H1 (cell line): ENCODE results near the gene PDK3.

Source experiments
- BRCA1 ChIP-seq: IDR thresholded peaks from 2 replicates; pipeline ENCODE4 v1.6.1; 2012; ENCODE audit warnings: low read depth, low read length, improper control_type of control experiment
- CREB1 ChIP-seq: IDR thresholded peaks from 2 replicates; pipeline ENCODE4 v1.6.1; 2012; ENCODE audit warnings: inconsistent platforms
- EGR1 ChIP-seq: IDR thresholded peaks from 2 replicates; pipeline ENCODE4 v1.6.1; 2011; ENCODE audit warnings: low read depth, low read length, borderline replicate concordance
- EZH2 ChIP-seq: fragments of 200-600 bp; sonication (generic); IDR thresholded peaks from 2 replicates; pipeline ENCODE4 v1.7.1; 2012; ENCODE audit warnings: low read depth, mild to moderate bottlenecking, moderate library complexity, low read length, inconsistent platforms; ENCODE audit not compliant: severe bottlenecking
- JUND ChIP-seq: IDR thresholded peaks from 2 replicates; pipeline ENCODE4 v1.6.1; 2011; ENCODE audit warnings: mild to moderate bottlenecking, improper control_type of control experiment, low read length
- POLR2AphosphoS5 ChIP-seq: IDR thresholded peaks from 2 replicates; pipeline ENCODE4 v1.6.1; 2011; ENCODE audit warnings: low read depth, low read length
- SIN3A ChIP-seq, 2 experiments: IDR thresholded peaks in 1 of 2; conservative IDR thresholded peaks in 1 of 2; 2 replicates each; pipeline ENCODE4 v1.6.1; 2011 to 2012; ENCODE audit warnings: low read length in 2 of 2, improper control_type of control experiment in 1 of 2, low read depth in 1 of 2, mild to moderate bottlenecking in 1 of 2
- TF ChIP-seq, protein P1 (sequence below), 3 experiments: IDR thresholded peaks; 1 replicate in 2 of 3; 2 replicates in 1 of 3; pipeline versions ENCODE4 v1.5.1 to v1.6.1; 2011; ENCODE audit warnings: low read length in 3 of 3, mild to moderate bottlenecking in 3 of 3, inconsistent platforms in 2 of 3, low read depth in 1 of 3, moderate library complexity in 1 of 3; ENCODE audit not compliant: insufficient read depth in 1 of 3; ENCODE audit errors: control extremely low read depth in 1 of 3
- TF ChIP-seq, protein P2 (sequence below): IDR thresholded peaks from 2 replicates; pipeline ENCODE4 v1.6.1; 2011; ENCODE audit warnings: low read length, improper control_type of control experiment

GRCh38 chrX:24566240-24566639 lies 101.2 kb downstream of the PDK3 start:
- TF ChIP-seq, protein P1, sequence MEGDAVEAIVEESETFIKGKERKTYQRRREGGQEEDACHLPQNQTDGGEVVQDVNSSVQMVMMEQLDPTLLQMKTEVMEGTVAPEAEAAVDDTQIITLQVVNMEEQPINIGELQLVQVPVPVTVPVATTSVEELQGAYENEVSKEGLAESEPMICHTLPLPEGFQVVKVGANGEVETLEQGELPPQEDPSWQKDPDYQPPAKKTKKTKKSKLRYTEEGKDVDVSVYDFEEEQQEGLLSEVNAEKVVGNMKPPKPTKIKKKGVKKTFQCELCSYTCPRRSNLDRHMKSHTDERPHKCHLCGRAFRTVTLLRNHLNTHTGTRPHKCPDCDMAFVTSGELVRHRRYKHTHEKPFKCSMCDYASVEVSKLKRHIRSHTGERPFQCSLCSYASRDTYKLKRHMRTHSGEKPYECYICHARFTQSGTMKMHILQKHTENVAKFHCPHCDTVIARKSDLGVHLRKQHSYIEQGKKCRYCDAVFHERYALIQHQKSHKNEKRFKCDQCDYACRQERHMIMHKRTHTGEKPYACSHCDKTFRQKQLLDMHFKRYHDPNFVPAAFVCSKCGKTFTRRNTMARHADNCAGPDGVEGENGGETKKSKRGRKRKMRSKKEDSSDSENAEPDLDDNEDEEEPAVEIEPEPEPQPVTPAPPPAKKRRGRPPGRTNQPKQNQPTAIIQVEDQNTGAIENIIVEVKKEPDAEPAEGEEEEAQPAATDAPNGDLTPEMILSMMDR (IDR thresholded peaks at IDR 0.05; ENCODE audit: control extremely low read depth in 1 of 3, insufficient read depth in 1 of 3, low read depth in 1 of 3, low read length in 3 of 3), result no peak
- TF ChIP-seq EGR1 (no peak), JUND (no peak), CREB1 (no peak), EZH2 (no peak), BRCA1 (no peak), POLR2AphosphoS5 (no peak), SIN3A (conservative IDR thresholded peaks at IDR 0.05 in 1 of 2, IDR thresholded peaks at IDR 0.05 in 1 of 2; ENCODE audit: low read depth in 1 of 2, low read length in 2 of 2) (no peak)
- TF ChIP-seq, protein P2, sequence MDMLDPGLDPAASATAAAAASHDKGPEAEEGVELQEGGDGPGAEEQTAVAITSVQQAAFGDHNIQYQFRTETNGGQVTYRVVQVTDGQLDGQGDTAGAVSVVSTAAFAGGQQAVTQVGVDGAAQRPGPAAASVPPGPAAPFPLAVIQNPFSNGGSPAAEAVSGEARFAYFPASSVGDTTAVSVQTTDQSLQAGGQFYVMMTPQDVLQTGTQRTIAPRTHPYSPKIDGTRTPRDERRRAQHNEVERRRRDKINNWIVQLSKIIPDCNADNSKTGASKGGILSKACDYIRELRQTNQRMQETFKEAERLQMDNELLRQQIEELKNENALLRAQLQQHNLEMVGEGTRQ, result no peak
